ENCODE results near the gene NLRC5. TPM values are rescaled to one million over a fixed set of nuclear protein-coding genes. Genes with fewer than 3 reads are reported as not detected.

The NLRC5 gene
- total RNA-seq, 2 experiments from 2014 or later = 199 to 305 TPM

GRCh38 chr16:56941092-56941491, 48.3 kb upstream of the NLRC5 start:
- TF ChIP-seq CTCF (conservative IDR thresholded peaks at IDR 0.05; ENCODE audit: low read length) (no peak), EZH2phosphoT487 (IDR thresholded peaks at IDR 0.05; ENCODE audit: borderline replicate concordance, low read depth, low read length) (no peak)
- Histone ChIP-seq H3K79me2 (ENCODE audit: insufficient read depth, low read depth, low read length) (peaks cover 57% of the 10 kb centered on the region), H3K9me3 (ENCODE audit: low read length) (no peaks in the 10 kb centered on the region), H3K4me2 (ENCODE audit: low read length) (peak overlapping the region; percentile 82), H3K4me3 (ENCODE audit: low read depth, low read length, poor library complexity, severe bottlenecking) (no peak overlapping the region), H3K36me3 (ENCODE audit: insufficient read depth, low read length) (peaks cover 99% of the 10 kb centered on the region), H3K9me2 (ENCODE audit: insufficient read depth, low read length) (no peaks in the 10 kb centered on the region), H2AFZ (ENCODE audit: low read length) (no peak overlapping the region), H3K4me1 (ENCODE audit: insufficient read depth, low read length, poor library complexity, severe bottlenecking) (peaks cover 64% of the 10 kb centered on the region), H4K20me1 (ENCODE audit: insufficient read depth, low read length) (peaks cover 35% of the 10 kb centered on the region; the same call in 1 of the 2 replicates), H3K27ac (ENCODE audit: low read depth, low read length, poor library complexity, severe bottlenecking) (peak overlapping the region; percentile 50)
- POLR2A ChIA-PET = interaction anchor here (0.8 to 1.3 kb wide), 3 partner anchors 9 to 78 kb away, joined by 5 to 6 read pairs (median 5); partner anchors contain the start of gene HERPUD1
- CTCF ChIA-PET (ENCODE audit: unreplicated experiment) = interaction anchor here (1.0 kb wide), 1 partner anchor 10 kb away, joined by 3 read pairs; no protein-coding TSS in a partner anchor
- intact Hi-C loops (cut with micrococcal nuclease; ENCODE audit: unreplicated experiment) = no loop called here
- no TSS peak for BruUV-seq (replicated peaks)
- DNase-seq (ENCODE audit: low spot score) = no peak

DNA sequence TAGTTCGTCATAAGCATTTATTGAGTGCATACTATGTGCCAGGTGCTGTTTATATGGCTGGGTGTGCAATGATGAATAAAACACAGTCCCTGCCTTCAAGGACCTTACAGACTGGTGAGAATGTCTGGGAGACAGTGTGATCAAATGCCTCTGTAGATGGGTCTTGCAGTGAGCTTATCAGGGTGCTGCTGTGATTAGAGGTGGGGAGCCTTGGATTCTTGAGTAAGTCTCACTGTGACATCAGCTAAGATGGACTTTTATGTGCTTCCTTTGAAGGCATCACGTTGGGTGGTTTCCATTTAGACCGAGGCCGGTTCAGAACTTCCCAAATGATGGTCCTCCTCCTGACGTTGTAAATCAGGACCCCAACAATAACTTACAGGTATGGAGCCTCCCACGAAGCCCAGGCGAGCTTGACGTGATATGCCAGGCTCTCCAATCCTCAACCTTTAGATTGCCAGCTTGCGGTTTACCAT, 47.5 kb upstream of the NLRC5 start:
- Histone ChIP-seq H4K20me1 (ENCODE audit: insufficient read depth, low read length) (peaks cover 27% of the 10 kb centered on the region; the same call in 1 of the 2 replicates), H3K4me1 (ENCODE audit: insufficient read depth, low read length, poor library complexity, severe bottlenecking) (peaks cover 56% of the 10 kb centered on the region)
- intact Hi-C loops (cut with micrococcal nuclease; ENCODE audit: unreplicated experiment) = no loop called here

GRCh38 chr16:56943761-56944375, 45.5 kb upstream of the NLRC5 start:
- no peaks in the 10 kb centered on the region for H3K9me3 ChIP-seq (ENCODE audit: low read length)
- POLR2A ChIA-PET = interaction anchor here (0.6 to 1.6 kb wide), 3 partner anchors 13 to 84 kb away, joined by 3 to 9 read pairs (median 3); no protein-coding TSS in a partner anchor
- peak overlapping the region; percentile 16 for H3K27ac ChIP-seq (ENCODE audit: low read depth, low read length, poor library complexity, severe bottlenecking)
- no peak for DNase-seq (ENCODE audit: low spot score)
- H3K4me3 ChIP-seq (ENCODE audit: low read depth, low read length, poor library complexity, severe bottlenecking) = no peak overlapping the region
- peaks cover 96% of the 10 kb centered on the region for H3K36me3 ChIP-seq (ENCODE audit: insufficient read depth, low read length)
- H3K79me2 ChIP-seq (ENCODE audit: insufficient read depth, low read depth, low read length) = peaks cover 29% of the 10 kb centered on the region
- H4K20me1 ChIP-seq (ENCODE audit: insufficient read depth, low read length) = peaks cover 15% of the 10 kb centered on the region; the same call in 1 of the 2 replicates
- no peak overlapping the region for H2AFZ ChIP-seq (ENCODE audit: low read length)
- TF ChIP-seq CTCF (conservative IDR thresholded peaks at IDR 0.05; ENCODE audit: low read length) (no peak), EZH2phosphoT487 (IDR thresholded peaks at IDR 0.05; ENCODE audit: borderline replicate concordance, low read depth, low read length) (no peak)
- no TSS peak for BruUV-seq (replicated peaks)
- H3K4me2 ChIP-seq (ENCODE audit: low read length) = no peak overlapping the region
- CTCF ChIA-PET (ENCODE audit: unreplicated experiment) = no interaction called here
- intact Hi-C loops (cut with micrococcal nuclease; ENCODE audit: unreplicated experiment) = no loop called here
- H3K9me2 ChIP-seq (ENCODE audit: insufficient read depth, low read length) = no peaks in the 10 kb centered on the region
- H3K4me1 ChIP-seq (ENCODE audit: insufficient read depth, low read length, poor library complexity, severe bottlenecking) = peaks cover 36% of the 10 kb centered on the region

More for the DNA sequence above, 47.5 kb upstream of the NLRC5 start:
- CTCF ChIA-PET (ENCODE audit: unreplicated experiment) = interaction anchor here (0.6 to 1.0 kb wide), 2 partner anchors 11 to 79 kb away, joined by 3 read pairs; no protein-coding TSS in a partner anchor
- BruUV-seq (replicated peaks) = no TSS peak
- no peak for DNase-seq (ENCODE audit: low spot score)
- no peak for TF ChIP-seq EZH2phosphoT487 (IDR thresholded peaks at IDR 0.05; ENCODE audit: borderline replicate concordance, low read depth, low read length)
- Histone ChIP-seq H3K9me2 (ENCODE audit: insufficient read depth, low read length) (no peaks in the 10 kb centered on the region), H3K4me3 (ENCODE audit: low read depth, low read length, poor library complexity, severe bottlenecking) (no peak overlapping the region), H3K9me3 (ENCODE audit: low read length) (no peaks in the 10 kb centered on the region), H3K36me3 (ENCODE audit: insufficient read depth, low read length) (peaks cover 99% of the 10 kb centered on the region), H3K27ac (ENCODE audit: low read depth, low read length, poor library complexity, severe bottlenecking) (no peak overlapping the region), H3K4me2 (ENCODE audit: low read length) (no peak overlapping the region), H3K79me2 (ENCODE audit: insufficient read depth, low read depth, low read length) (peaks cover 49% of the 10 kb centered on the region), H2AFZ (ENCODE audit: low read length) (no peak overlapping the region)
- POLR2A ChIA-PET = interaction anchor here (1.0 to 1.3 kb wide), 2 partner anchors 10 to 29 kb away, joined by 3 to 5 read pairs; partner anchors contain the start of gene HERPUD1
